GM11168 (cell line): Measurements from ENCODE around the gene ARAF.

Experiments
- in situ Hi-C: fragments of 300-500 bp; cut with MboI; formaldehyde crosslinking; loops from one replicate; pipeline ENCODE4 v1.12.0; 2022; ENCODE audit warnings: low sequenced_read_pairs; ENCODE audit not compliant: unreplicated experiment

Gene ARAF

DNA sequence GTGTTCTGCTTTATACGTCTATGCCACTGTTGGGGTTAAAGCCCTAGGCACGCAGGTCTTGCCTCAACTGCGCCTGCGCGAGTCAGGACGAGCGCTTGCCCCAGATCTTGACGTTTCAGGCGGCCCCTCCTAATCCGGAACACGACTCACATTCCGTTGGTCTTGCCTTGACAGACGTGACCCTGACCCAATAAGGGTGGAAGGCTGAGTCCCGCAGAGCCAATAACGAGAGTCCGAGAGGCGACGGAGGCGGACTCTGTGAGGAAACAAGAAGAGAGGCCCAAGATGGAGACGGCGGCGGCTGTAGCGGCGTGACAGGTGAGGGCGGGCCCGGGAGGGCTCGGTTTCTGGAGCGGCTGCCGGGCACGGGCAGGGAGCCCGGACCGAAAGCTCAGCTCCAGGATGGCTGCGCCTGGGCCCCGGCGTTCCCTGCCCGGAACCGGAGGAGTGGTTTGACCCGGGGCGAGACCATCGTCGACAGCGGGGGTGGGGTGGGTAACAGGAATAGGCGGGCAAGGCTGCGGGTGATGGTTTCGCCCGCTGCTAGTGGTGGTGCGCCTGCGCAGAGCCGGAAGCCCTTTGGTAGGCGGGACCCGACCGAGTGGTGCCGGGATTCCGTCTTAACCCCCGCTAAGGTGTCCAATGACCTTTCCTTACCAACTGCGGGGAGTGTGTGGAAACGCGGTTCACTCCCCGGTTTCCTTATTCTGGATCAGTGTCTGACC lies at the start of gene ARAF:
TSS of gene ARAF (plus strand) at position 272 of the 725 bp plus-strand sequence. CDS start 1,763 bp downstream, outside the sequence.
- in situ Hi-C loops = no loop called here

DNA sequence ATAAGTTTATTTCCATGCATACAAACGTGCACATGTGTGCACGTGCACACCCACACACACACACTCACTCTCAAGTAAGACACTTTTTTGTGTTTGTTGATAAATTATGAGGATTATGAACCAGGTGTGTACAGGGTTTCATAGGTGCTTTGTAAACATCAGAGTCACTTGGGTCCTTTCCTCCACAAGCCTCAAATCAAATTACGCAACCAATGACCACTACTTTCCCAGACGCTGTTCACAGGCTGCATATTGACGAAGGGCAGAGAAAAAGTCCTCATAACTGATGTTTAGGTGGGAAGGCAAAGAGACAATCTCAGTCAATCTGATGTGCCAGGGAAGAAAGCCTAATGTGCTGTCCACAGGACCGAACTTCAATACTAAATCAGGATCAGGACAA lies 48.6 kb upstream of the ARAF start:
- in situ Hi-C loops = loop anchor here (25.0 kb wide), 1 partner anchor 325 kb away; the partner anchor contains the start of gene UBA1

DNA sequence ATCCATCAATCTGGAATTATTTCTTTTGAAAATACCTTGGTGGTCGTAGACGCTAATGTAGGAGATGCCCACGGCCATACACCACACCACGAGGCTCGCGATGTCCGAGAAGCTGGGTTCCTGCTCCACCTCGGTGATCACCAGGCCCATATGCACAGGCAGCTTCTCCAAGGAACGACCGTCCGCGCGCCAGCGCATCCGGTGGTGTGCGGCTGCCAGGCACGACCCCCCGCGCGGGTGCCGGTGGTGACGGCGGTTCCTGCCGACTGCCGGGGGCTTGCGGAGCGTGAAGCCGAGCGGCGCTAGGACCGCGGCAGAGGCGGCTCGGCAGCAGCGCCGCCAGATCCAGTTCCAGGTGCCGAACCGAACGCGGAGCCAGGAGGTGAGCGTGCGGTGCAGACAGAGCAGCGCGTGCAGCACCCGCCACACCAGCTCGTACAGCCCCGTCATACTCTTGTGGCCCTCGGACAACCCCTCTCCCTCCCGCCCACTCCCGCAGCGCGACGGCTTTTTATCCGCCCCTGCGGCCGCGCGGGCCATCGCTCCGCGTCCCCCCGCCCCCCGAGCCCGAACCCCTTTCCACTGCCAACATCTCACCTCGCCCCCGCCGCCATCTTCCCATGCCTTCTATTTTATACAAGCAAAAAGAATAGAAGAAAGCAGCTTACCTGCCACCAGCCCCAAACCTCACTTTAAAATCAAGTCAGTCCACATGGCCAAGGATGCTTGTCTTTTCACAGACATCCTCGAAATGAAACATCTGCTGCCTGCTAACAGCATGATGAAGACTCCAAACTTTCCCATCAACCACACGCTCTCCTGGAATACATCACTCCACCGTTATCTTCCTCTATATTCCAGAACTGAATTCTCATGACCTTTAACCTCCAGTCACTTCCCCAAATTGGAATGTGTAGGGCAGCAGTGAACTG lies 47.7 kb upstream of the ARAF start:
- in situ Hi-C loops = loop anchor here (25.0 kb wide), 1 partner anchor 326 kb away; the partner anchor contains the start of gene UBA1

DNA sequence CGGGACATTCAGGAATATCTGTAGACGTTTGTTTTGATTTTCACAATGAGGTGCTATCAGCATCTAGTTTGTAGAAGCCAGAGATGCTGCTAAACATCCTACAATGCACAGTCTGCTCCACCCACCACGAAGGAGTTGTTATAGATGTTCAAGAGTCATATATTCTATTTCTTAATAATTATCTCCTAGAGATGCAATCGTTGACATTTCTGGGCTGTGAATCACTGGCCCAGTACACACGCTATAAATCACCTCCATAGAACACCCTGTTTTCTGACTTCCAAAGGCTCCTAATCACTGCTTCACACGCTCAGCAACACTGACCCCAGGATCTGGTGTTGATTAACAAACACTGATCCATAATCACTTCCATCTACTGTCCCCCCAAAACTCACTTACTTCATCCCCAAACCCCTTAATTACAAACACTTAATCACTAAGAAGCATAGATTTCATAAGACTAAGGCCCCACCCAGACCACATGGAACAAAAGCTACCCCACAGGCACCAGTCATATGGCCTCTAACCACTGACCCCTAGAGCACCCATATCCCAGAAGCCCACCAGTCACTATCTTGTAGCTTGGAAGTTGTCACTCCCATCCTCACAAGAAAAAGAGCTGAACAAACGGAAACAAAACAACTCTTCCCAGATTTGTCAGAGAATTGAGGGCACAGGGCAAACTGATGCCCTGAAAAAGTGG lies 46.3 kb upstream of the ARAF start:
- in situ Hi-C loops = loop anchor here (25.0 kb wide), 1 partner anchor 327 kb away; the partner anchor contains the start of gene UBA1

DNA sequence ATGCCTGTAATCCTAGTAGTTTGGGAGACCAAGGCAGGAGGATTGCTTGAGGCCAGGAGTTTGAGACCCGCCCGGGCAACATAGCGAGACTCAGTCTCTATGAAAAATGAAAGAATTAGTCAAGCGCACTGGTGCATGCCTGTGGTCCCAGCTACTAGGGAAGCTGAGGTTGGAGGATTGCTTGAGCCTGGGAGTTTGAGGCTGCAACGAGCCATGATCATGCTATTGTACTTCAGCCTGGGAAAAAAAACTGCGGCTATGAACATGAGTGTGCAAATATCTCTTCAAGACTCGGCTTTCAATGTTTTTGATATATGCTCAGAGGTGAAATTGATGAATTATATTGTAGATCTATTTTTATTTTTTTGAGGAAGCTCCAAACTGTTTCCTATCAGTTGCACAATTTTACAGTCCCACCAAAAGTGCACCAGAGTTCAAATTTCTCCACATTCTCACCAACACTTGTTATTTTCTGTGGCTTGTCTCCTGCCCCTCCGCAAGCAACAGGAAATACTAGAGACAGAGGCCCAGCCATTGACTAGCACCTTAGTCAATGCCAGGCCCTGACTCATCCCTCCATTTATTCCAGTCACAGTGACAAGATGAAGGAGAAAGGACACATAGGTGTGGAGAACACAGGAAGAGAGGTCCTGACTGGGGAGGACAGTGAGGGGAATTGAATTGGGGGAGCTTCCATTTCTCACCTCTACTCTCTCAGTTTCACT lies 44.9 kb upstream of the ARAF start:
- in situ Hi-C loops = loop anchor here (25.0 kb wide), 1 partner anchor 329 kb away; the partner anchor contains the start of gene UBA1

DNA sequence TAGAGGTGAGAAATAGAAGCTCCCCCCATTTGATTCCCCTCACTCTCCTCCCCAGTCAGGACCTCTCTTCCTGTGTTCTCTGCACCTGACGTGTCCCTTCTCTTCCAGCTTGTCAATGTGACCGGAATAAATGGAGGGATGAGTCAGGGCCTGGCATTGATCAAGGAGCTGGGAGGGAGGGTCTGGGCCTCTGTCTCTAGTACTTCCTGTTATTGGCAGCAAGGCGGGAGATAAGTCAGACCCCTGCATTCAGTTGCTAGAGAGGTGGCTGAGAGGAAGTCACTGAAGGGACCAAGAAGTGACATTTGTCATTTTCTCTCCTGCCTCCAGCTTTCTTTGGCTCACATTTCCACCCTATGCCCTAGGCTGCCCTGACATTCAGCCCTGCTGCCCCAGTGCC lies 42.9 kb upstream of the ARAF start:
- in situ Hi-C loops = loop anchor here (25.0 kb wide), 1 partner anchor 331 kb away; the partner anchor contains the start of gene UBA1

DNA sequence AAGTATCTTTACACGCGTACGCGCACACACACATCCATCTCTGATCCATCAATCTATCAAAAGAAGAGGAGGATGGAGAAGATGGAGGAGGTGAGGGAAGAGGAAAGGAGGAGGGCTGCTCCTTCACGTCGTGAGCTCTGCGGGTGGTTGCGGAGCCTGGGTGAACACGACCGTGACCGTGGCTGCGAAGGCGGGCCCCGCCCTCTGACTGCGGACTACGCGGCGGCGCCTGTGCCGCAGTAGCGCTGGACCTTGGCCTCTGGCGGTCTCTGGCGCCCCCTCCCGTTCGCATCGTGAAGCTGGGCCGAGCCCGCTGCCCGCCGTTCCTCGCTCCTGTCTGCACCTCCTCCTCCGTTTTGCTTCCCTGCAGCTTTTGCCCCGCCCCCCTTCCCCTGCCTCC lies 37.7 kb upstream of the ARAF start:
- in situ Hi-C loops = loop anchor here (25.0 kb wide), 1 partner anchor 336 kb away; the partner anchor contains the start of gene UBA1

DNA sequence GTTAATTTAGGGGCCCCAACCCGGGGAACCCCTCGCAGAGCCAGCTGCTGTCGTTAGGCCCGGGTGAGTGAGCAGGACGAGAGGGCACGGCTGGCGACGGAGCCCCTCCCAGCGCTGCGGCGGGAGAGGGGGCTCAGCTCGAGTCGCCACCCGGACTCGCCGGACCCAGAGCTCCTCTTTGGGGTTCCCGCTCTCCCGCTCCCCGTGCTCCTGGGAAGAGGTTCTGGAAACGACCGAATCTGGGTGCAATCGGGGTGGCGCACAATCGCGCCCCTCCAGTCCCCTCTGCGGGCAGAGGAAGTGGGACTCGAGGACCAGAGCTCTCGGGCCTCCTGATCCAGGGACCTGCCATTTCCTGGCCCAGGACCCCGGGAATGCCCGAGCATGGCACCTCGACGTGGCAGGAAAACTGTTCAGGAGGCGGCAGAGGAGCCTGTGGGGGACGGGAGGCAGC lies 37.3 kb upstream of the ARAF start:
- in situ Hi-C loops = loop anchor here (25.0 kb wide), 1 partner anchor 336 kb away; the partner anchor contains the start of gene UBA1

DNA sequence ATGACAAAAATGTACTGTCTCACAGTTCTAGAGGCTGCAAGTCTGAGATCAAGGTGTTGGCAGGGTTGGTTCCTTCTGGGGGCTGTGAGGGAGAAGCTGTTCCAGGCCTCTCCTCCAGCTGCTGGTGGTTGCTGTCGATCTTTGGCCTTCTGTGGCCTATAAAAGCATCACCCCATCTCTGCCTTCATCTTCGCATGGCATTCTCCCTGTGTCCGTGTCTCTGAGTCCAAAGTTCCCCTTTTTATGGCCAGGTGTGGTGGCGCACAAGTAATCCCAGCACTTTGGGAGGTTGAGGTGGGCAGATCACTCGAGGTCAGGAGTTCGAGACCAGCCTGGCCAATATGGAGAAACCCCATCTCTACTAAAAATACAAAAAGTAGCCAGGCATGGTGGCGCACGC lies 31.5 kb upstream of the ARAF start:
- in situ Hi-C loops = no loop called here

DNA sequence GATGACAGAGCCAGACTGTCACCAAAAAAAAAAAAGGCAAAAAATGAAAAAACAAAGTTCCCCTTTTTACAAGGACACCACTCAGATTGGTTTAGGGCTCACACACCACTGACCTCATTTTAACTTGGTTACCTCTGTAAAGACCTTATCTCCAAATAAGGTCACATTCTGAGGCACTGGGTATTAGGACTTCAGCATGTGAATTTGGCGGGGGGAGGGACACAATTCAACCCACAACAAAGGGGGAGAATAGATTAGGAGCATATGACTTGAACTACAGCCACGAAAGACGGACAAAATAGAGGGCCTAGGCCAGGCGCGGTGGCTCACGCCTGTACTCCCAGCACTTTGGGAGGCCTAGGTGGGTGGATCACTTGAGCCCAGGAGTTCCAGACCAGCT lies 31.0 kb upstream of the ARAF start:
- in situ Hi-C loops = no loop called here

DNA sequence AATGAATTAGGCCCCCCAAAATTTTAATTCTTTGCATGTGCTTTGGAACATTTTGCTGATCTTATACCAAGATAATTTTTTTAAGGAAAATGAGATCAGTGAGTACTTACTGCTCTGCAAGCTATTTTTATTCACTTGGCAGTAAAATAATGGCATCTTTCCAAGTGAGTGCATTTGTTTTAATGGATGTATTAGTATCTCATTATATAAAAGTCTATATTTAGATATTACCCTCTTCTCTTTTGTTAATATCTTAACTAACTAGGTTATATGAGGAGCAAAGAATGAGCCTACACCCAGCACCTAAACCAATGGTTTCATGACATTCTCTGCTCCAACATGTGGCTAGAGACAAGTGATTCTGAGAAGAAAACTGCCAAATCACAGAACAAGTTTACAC lies 21.1 kb upstream of the ARAF start:
- in situ Hi-C loops = no loop called here

DNA sequence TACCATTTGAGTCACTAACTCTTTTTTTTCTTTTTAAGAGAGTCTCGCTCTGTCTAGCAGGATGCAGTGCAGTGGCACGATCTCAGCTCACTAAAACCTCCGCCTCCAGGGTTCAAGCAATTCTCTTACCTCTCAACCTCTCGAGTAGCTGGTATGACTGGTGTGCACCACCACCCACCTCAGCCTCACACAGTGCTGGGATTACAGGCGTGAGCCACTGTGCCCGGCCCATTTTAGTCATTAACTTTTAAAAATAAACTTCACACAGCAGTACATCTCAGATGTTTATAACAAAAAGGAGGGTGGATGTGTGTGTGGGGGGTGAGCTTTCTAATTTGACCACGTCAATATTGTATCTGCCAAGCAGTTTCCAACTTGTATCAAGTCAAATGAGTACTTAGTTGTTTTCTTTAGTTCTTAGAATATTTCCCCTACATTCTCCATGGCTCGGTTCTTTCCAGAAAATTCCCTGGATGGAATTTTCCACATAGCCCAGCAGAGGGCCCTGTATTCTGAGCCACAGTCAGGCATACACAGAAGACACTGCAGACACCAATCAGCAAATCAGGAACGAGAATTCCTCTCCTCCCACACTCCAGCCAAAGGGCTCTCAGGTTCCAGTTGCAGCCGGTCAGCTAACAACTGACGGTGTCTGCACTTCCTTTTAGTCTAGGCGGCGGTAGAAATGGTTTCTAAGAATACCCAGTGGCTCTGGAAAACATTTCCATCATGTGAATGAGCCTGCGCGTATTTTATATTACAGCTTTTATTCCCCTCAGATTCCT lies 20.1 kb upstream of the ARAF start:
- in situ Hi-C loops = no loop called here

DNA sequence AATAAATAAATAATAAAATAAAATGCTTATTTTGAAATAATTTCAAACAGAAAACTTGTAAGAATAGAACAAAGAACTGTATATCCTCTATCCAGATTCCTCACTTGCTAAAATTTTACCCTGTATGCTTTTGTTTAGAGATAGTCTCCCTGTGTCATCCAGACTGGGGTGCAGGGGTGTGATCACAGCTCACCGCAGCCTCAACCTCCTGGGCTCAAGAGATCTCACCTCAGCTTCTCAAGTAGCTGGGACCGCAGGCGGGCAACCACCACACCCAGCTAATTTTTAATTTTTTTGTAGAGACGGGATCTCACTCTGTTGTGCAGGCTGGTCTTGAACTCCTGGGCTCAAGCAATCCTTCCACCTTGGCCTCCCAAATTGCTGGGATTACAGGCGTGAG lies 17.5 kb upstream of the ARAF start:
- in situ Hi-C loops = no loop called here

DNA sequence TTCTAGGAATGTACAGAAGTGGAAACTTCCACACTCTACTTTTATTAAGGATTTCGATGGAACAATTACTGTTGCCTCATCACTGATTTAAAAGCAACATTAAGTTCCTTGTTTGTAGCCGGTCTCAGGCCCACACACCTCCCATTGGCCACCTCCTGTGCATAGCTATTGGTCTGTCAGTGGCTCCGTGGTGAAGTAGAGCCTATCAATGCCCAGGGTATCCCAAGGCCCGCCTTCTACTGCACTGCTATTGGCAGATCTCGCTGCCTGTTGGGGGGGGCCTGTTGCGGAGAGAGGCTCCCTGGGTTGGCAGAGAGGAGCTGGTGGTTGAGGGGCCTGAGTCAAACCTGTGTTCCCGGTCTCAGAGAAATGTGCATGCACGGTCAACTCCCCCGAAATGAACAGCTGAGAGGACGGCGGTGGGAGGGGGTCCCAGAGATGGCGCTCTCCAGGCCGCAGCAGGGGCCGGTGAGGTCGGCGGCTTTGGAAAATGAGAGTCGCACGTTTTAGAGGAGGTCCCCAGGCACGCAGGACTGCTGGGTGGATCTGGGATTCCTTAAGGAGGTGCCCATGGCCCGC lies 4.9 kb upstream of the ARAF start:
- in situ Hi-C loops = no loop called here

DNA sequence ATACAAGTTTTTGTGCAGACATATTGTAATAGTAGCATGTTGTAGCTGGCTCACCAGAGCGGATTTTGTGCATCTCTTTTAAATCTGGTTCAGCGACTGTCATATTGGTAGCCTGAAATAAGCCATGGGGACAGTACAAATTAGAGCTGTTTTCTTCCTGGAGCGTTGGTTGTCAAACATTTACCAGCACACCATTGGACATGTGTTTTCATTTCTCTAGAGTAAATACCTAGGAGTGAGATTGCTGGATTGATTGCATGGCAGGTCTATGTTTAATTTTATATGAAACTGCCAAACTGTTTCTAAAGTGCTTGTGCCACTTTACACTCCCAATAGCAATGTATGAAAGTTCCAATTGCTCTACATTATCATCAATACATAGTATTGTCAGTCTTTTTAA lies 2.6 kb upstream of the ARAF start:
- in situ Hi-C loops = no loop called here

DNA sequence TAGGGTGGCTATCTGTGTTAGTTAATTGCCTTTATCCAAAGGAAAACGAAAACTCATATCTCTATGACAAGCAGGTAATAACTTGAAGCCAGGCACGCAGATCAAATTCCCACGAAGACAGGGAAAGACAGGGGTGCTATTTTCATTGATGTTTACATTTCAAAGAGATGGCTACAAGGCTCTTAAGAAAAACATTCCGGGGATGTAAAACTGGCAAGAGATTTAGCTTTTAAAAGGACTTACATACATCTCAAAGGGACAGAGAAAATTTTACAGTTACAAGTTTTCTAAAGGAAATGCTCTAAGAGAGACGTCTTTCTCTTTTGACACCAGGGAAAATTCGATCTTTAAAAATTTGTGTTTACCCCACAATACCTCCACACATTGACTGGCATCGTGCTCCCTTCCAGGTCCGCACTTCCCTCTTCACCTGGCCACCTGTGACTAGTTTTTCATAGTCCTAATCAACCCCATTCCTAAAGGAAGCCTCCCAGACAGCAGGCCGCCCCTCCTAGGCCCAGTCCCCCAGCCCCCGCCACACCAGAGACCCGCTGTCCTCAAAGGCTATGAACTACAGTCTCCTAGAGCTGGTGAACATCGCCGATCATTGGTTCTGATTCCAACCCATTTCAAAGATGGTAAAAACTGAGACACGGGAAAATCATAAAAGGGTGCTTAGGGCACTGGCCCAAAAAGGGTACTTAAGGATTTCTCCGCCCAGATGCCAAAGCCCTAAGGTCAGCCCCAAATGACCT lies 649 bp upstream of the ARAF start:
- in situ Hi-C loops = no loop called here

DNA sequence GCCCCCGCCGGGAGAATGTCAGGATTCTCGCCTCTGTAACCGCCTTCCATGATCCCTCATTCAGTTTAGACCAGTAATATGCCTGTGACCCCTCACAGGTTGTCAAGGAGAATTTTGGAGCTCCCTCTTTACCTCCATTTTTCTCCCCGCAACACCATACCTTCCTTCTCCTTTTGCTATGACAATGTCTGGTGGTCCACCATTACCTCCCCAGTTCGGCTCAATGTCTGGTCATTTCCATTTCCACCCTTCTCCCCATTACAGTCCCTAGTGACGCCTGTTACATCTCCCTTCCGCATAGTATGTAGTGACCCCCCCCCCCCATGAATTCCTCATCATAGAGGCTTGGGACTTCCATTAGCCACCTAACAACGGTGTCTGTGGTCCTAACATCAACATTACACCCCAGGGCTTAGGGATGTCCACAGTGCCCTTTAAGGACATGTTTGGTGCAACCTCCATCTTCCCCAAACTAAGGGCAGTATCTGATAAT lies 700 bp downstream of the ARAF start:
- in situ Hi-C loops = no loop called here
